MCF 10A (cell line): ENCODE results near the gene HNRNPM. TPM values are rescaled to one million over a fixed set of nuclear protein-coding genes. Genes with fewer than 3 reads are reported as not detected.

ENCODE experiments used
- BruUV-seq: library from RNA; stranded (reverse); fragments of 400-500 nt; replicated peaks from 2 replicates; lab custom pipeline; 2021; lab: Mats Ljungman, UMichigan
- CTCF ChIA-PET: fragments of 300-600 bp; sonication (Branson Sonifier 250); formaldehyde crosslinking; extraction: SDS; loops from one replicate; lab custom pipeline; 2021; ENCODE audit warnings: antibody characterized with exemption, inconsistent platforms; lab: Yijun Ruan, JAX
- POLR2A ChIA-PET: fragments of 300-600, 350-650 bp; sonication (Branson Sonifier 250); formaldehyde crosslinking; extraction: SDS; loops from one replicate; lab custom pipeline; 2020; ENCODE audit warnings: antibody characterized with exemption, inconsistent platforms; lab: Yijun Ruan, JAX
- DNase-seq: peaks from one replicate; pipeline ENCODE4 v3.0.0-alpha.2; 2018; ENCODE audit not compliant: unreplicated experiment
- H3K27ac Mint-ChIP-seq: one replicate; pipeline ENCODE4 v1.8.0; 2022; ENCODE audit warnings: mild to moderate bottlenecking, low read depth, mixed read lengths; ENCODE audit not compliant: unreplicated experiment
- H3K27me3 Mint-ChIP-seq: one replicate; pipeline ENCODE4 v1.8.0; 2022; ENCODE audit warnings: mixed read lengths; ENCODE audit not compliant: insufficient read depth, unreplicated experiment
- H3K36me3 Mint-ChIP-seq: one replicate; pipeline ENCODE4 v1.8.0; 2022; ENCODE audit warnings: mild to moderate bottlenecking, moderate library complexity, mixed read lengths; ENCODE audit not compliant: insufficient read depth, unreplicated experiment
- H3K4me1 Mint-ChIP-seq: one replicate; pipeline ENCODE4 v1.8.0; 2022; ENCODE audit warnings: mixed read lengths; ENCODE audit not compliant: insufficient read depth, unreplicated experiment
- H3K4me3 Mint-ChIP-seq: one replicate; pipeline ENCODE4 v1.8.0; 2022; ENCODE audit warnings: mild to moderate bottlenecking, moderate library complexity, mixed read lengths; ENCODE audit not compliant: unreplicated experiment
- H3K9me3 Mint-ChIP-seq: one replicate; pipeline ENCODE4 v1.8.0; 2022; ENCODE audit warnings: mixed read lengths; ENCODE audit not compliant: unreplicated experiment
- intact Hi-C: fragments of 100-400 bp; cut with micrococcal nuclease; formaldehyde crosslinking; loops from 2 replicates; pipeline ENCODE4 v1.14.1; 2022
- total RNA-seq: library from RNA; stranded (reverse); gene quantifications from 2 replicates; pipeline ENCODE4 v1.2.3, GENCODE V29; 2022
- TF ChIP-seq, protein P1 (sequence below): fragments of 200-600 bp; IDR thresholded peaks from one replicate; pipeline ENCODE4 v1.8.0; 2022; ENCODE audit warnings: antibody characterized with exemption, mild to moderate bottlenecking; ENCODE audit not compliant: unreplicated experiment

Gene HNRNPM
- total RNA-seq, 1 experiment from 2014 or later: 161 TPM

DNA sequence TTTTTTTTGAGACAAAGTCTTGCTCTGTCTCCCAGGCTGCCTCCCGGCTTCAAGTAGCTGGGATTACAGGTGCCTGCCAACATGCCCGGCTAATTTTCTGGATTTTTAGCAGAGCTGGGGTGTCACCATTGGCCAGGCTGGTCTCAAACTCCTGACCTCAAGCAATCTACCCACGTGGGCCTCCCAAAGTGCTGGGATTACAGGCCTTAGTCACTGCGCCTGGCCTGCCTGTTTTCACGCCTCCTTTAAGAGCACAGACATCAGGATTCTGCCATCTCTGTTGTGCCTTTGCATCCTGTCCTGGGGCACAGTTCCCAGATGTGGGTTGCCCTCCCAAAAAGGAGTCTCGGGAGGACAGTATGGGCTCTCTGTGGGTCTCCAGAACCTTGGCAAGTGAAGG is 60.1 kb downstream of the HNRNPM start:
- intact Hi-C loops: no loop called here

DNA sequence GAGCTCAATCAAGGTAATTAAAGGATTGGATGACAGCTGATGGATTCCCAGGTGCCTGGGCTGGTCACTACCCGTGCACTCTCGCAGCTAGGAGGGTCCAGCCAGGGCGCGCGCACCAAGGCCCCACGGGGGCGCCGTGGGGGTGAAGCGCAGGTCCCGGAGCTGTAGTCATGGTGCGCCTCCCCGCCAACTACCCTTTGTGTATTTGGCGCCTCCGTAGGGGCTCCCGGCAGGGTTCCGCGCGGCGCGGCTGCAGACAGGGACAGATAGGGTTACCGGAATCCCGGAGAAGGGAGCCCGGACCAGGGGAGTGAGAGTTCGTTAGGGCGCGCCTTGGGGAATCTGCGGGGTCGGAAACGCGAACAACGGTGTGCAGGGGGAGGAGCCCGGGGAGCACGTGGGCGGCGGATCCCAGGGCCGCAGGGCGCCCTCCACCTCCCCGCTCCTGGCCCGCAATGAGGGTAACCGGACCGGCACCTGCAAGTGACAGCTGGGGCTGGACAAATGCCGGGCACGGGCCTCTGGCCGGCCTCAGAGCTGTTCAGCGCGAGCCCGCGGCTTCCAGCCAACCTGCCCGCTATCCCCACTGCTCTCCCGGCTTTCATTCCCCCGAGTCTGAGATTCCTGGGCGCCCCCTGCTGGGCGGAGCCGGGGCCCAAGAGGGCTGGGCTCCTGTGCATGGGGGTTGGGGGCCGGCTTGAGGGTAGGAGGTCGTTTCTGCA is 61.1 kb downstream of the HNRNPM start:
- ChIA-PET POLR2A (interaction anchor here (0.6 to 2.1 kb wide), 6 partner anchors 10 to 152 kb away, joined by 3 to 9 read pairs (median 4); partner anchors contain the start of gene MARCHF2), CTCF (interaction anchor here (0.5 to 2.9 kb wide), 23 partner anchors 9 to 156 kb away, joined by 3 to 28 read pairs (median 4); partner anchors contain the start of gene MARCHF2)
- TF ChIP-seq, protein P1, sequence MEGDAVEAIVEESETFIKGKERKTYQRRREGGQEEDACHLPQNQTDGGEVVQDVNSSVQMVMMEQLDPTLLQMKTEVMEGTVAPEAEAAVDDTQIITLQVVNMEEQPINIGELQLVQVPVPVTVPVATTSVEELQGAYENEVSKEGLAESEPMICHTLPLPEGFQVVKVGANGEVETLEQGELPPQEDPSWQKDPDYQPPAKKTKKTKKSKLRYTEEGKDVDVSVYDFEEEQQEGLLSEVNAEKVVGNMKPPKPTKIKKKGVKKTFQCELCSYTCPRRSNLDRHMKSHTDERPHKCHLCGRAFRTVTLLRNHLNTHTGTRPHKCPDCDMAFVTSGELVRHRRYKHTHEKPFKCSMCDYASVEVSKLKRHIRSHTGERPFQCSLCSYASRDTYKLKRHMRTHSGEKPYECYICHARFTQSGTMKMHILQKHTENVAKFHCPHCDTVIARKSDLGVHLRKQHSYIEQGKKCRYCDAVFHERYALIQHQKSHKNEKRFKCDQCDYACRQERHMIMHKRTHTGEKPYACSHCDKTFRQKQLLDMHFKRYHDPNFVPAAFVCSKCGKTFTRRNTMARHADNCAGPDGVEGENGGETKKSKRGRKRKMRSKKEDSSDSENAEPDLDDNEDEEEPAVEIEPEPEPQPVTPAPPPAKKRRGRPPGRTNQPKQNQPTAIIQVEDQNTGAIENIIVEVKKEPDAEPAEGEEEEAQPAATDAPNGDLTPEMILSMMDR: peak; percentile 83
- H3K9me3 Mint-ChIP-seq: no peaks in the 10 kb centered on the region
- peak; percentile 78 for DNase-seq
- peaks cover 5% of the 10 kb centered on the region for H3K4me1 Mint-ChIP-seq
- H3K27me3 Mint-ChIP-seq: no peaks in the 10 kb centered on the region
- no TSS peak for BruUV-seq
- H3K36me3 Mint-ChIP-seq: peaks cover 19% of the 10 kb centered on the region
- H3K4me3 Mint-ChIP-seq: peak overlapping the region; percentile 86
- no peak overlapping the region for H3K27ac Mint-ChIP-seq
- intact Hi-C loops: loop anchor here (1.0 to 2.0 kb wide), 2 partner anchors 93 to 152 kb away; partner anchors contain the start of gene MARCHF2

More for the DNA sequence above, 60.1 kb downstream of the HNRNPM start:
- DNase-seq: no peak
- no TSS peak for BruUV-seq
- POLR2A ChIA-PET: interaction anchor here (0.6 to 2.1 kb wide), 5 partner anchors 9 to 151 kb away, joined by 3 to 9 read pairs (median 4); no protein-coding TSS in a partner anchor
- no peaks in the 10 kb centered on the region for H3K9me3 Mint-ChIP-seq
- CTCF ChIA-PET: interaction anchor here (0.7 to 2.9 kb wide), 11 partner anchors 8 to 153 kb away, joined by 3 to 28 read pairs (median 4); partner anchors contain the start of gene MARCHF2
- no peak overlapping the region for H3K27ac Mint-ChIP-seq
- H3K36me3 Mint-ChIP-seq: peaks cover 12% of the 10 kb centered on the region
- H3K4me1 Mint-ChIP-seq: peaks cover 5% of the 10 kb centered on the region
- no peaks in the 10 kb centered on the region for H3K27me3 Mint-ChIP-seq
- peak overlapping the region; percentile 86 for H3K4me3 Mint-ChIP-seq
- TF ChIP-seq, protein P1: no peak

DNA sequence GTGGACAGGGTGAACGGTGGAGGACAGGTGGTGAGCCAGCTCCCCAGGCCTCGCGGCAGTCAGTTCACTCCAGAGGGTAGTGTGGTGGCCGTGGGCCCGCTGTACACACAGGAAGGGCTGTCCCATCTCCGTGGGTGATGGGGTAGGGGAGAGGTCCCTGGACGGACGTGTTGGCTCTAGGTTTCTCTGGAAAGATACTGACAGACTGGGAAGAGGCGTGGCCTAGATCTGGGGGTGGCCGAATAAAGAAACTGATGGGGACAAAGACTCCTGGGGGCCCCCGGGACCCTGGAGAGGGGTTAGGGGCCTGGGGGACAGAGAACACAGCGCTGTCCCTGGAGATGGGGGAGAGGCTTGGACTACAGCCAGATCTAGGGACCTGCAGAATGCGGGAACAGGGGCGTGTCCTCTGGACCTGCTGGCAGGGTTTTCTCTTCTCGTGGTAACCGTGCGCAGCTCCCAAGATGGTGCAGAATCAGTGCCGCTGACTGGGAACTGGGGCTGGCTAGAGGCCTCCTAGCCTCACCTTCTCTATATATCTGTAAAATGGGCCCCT is 61.7 kb downstream of the HNRNPM start:
- Mint-ChIP-seq H3K4me3 (peak overlapping the region; percentile 86), H3K27ac (no peak overlapping the region), H3K4me1 (peaks cover 5% of the 10 kb centered on the region), H3K36me3 (peaks cover 19% of the 10 kb centered on the region), H3K27me3 (no peaks in the 10 kb centered on the region), H3K9me3 (no peaks in the 10 kb centered on the region)
- no peak for DNase-seq
- no TSS peak for BruUV-seq
- ChIA-PET POLR2A (interaction anchor here (1.3 to 2.1 kb wide), 3 partner anchors 20 to 153 kb away, joined by 4 to 9 read pairs (median 6); no protein-coding TSS in a partner anchor), CTCF (interaction anchor here (0.5 to 2.9 kb wide), 16 partner anchors 11 to 152 kb away, joined by 3 to 28 read pairs (median 4); partner anchors contain the start of gene MARCHF2)
- intact Hi-C loops: loop anchor here (1.0 to 2.0 kb wide), 2 partner anchors 94 to 152 kb away; partner anchors contain the start of gene MARCHF2
- TF ChIP-seq, protein P1: no peak
